ENCODE measurements around the gene SOX15.
A peak's percentile ranks its signal among the peaks of the same experiment; 100 is the strongest.

The SOX15 gene

DNA sequence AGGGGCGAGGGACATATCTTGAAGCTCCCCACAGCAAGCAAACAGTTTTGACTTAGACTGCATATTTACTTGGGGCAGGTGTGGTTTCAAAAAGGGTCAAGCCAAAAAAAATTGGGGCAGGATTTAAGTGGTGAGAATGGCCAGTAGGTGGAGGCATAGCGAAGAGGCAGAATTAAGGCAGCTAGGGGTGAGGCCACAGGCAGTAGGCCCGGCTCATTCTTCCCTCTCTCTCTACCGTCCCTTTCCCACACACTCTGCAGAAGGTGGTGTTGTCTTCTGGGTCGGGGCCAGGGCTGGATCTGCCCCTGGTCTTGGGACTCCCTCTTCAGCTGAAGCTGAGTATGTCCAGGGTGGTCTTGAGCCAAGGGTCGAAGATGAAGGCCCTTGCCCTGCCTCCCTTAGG lies 42.6 kb upstream of the SOX15 start:
- TF ChIP-seq SIN3A (IDR thresholded peaks at IDR 0.05; ENCODE audit: borderline replicate concordance, insufficient read depth, low read length) (no peak), FOXP2 (optimal IDR thresholded peaks at IDR 0.05; ENCODE audit: borderline replicate concordance, extremely low read depth, extremely low read length, insufficient read depth) (no peak), POLR2AphosphoS5 (IDR thresholded peaks at IDR 0.05; ENCODE audit: low read depth, low read length) (no peak), TAF1 (IDR thresholded peaks at IDR 0.05; ENCODE audit: borderline replicate concordance, insufficient read depth, low read length) (no peak)
- TF ChIP-seq, protein P1, sequence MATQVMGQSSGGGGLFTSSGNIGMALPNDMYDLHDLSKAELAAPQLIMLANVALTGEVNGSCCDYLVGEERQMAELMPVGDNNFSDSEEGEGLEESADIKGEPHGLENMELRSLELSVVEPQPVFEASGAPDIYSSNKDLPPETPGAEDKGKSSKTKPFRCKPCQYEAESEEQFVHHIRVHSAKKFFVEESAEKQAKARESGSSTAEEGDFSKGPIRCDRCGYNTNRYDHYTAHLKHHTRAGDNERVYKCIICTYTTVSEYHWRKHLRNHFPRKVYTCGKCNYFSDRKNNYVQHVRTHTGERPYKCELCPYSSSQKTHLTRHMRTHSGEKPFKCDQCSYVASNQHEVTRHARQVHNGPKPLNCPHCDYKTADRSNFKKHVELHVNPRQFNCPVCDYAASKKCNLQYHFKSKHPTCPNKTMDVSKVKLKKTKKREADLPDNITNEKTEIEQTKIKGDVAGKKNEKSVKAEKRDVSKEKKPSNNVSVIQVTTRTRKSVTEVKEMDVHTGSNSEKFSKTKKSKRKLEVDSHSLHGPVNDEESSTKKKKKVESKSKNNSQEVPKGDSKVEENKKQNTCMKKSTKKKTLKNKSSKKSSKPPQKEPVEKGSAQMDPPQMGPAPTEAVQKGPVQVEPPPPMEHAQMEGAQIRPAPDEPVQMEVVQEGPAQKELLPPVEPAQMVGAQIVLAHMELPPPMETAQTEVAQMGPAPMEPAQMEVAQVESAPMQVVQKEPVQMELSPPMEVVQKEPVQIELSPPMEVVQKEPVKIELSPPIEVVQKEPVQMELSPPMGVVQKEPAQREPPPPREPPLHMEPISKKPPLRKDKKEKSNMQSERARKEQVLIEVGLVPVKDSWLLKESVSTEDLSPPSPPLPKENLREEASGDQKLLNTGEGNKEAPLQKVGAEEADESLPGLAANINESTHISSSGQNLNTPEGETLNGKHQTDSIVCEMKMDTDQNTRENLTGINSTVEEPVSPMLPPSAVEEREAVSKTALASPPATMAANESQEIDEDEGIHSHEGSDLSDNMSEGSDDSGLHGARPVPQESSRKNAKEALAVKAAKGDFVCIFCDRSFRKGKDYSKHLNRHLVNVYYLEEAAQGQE (IDR thresholded peaks at IDR 0.05; ENCODE audit: insufficient read depth in 1 of 2, low read depth in 2 of 2, low read length in 2 of 2) = no peak

GRCh38 chr17:7631398-7632380 lies 41.8 kb upstream of the SOX15 start:
- TF ChIP-seq, protein P1 (IDR thresholded peaks at IDR 0.05; ENCODE audit: insufficient read depth in 1 of 2, low read depth in 2 of 2, low read length in 2 of 2) = no peak

GRCh38 chr17:7629939-7630571 lies 40.2 kb upstream of the SOX15 start, which contains the start of gene SHBG:
SHBG (plus strand) TSS chr17:7630135; CDS start chr17:7630173, 38 bp downstream.
- TF ChIP-seq SIN3A (IDR thresholded peaks at IDR 0.05; ENCODE audit: borderline replicate concordance, insufficient read depth, low read length) (no peak), FOXP2 (optimal IDR thresholded peaks at IDR 0.05; ENCODE audit: borderline replicate concordance, extremely low read depth, extremely low read length, insufficient read depth) (no peak), POLR2AphosphoS5 (IDR thresholded peaks at IDR 0.05; ENCODE audit: low read depth, low read length) (no peak), TAF1 (IDR thresholded peaks at IDR 0.05; ENCODE audit: borderline replicate concordance, insufficient read depth, low read length) (no peak)
- TF ChIP-seq, protein P1 (IDR thresholded peaks at IDR 0.05; ENCODE audit: insufficient read depth in 1 of 2, low read depth in 2 of 2, low read length in 2 of 2) = no peak

GRCh38 chr17:7627250-7628121 lies 37.6 kb upstream of the SOX15 start, which contains the start of gene SAT2:
SAT2 (minus strand) TSS chr17:7627821; CDS start chr17:7627635, 186 bp downstream.
- TF ChIP-seq SIN3A (IDR thresholded peaks at IDR 0.05; ENCODE audit: borderline replicate concordance, insufficient read depth, low read length) (no peak), POLR2AphosphoS5 (IDR thresholded peaks at IDR 0.05; ENCODE audit: low read depth, low read length) (peak; percentile 95), FOXP2 (optimal IDR thresholded peaks at IDR 0.05; ENCODE audit: borderline replicate concordance, extremely low read depth, extremely low read length, insufficient read depth) (no peak), TAF1 (IDR thresholded peaks at IDR 0.05; ENCODE audit: borderline replicate concordance, insufficient read depth, low read length) (peak; percentile 81; the same call in 1 of the 2 replicates)
- TF ChIP-seq, protein P1 (IDR thresholded peaks at IDR 0.05; ENCODE audit: insufficient read depth in 1 of 2, low read depth in 2 of 2, low read length in 2 of 2) = 0 out of 4 replicates have a peak, but pooled peaks of 1 of the 2 experiments have one; percentile 9

Data from PFSK-1 (cell line).